Body of pancreas (tissue), 4 donors: ENCODE results near the gene ROBO1. TPM values are rescaled to one million over a fixed set of nuclear protein-coding genes. Genes with fewer than 3 reads are reported as not detected.

Source experiments
- ATAC-seq: fragments of 150-250 bp; one replicate; pipeline ENCODE4 v1.9.1; 2016
- DNase-seq, 4 donors: peaks; one replicate each; pipeline ENCODE4 v3.0.0-alpha.2; 2019
- H3K27ac ChIP-seq, 4 donors: fragments of 200-600 bp; sonication (generic); 1 replicate in 3 of 4; 2 replicates in 1 of 4; pipeline versions ENCODE4 v1.5.1 to v1.6.1; 2016 to 2019; ENCODE audit warnings: mild to moderate bottlenecking in 1 of 4, mixed read lengths in 1 of 4, moderate library complexity in 1 of 4
- H3K27me3 ChIP-seq, 2 donors: fragments of 200-600 bp; sonication (generic); one replicate each; pipeline ENCODE4 v1.6.0; 2016; ENCODE audit warnings: mild to moderate bottlenecking in 1 of 2
- H3K36me3 ChIP-seq, 2 donors: fragments of 200-600 bp; sonication (generic); replicated peaks in 1 of 2; 2 replicates each; pipeline ENCODE4 v1.5.1; 2016; ENCODE audit warnings: low read depth in 2 of 2; ENCODE audit not compliant: insufficient read depth in 1 of 2
- H3K4me1 ChIP-seq: fragments of 200-600 bp; sonication (generic); one replicate; pipeline ENCODE4 v1.6.0; 2016
- H3K4me3 ChIP-seq, 2 donors: fragments of 200-600 bp; sonication (generic); 1 replicate in 1 of 2; 2 replicates in 1 of 2; pipeline ENCODE4 v1.5.1; 2016 to 2019
- H3K9me3 ChIP-seq, 3 donors: fragments of 200-600 bp; sonication (generic); 1 replicate in 2 of 3; 2 replicates in 1 of 3; pipeline ENCODE4 v1.5.1; 2016
- CTCF ChIP-seq, 7 experiments: fragments of 450-650 bp in 4 of 7; fragments of 200-600 bp in 3 of 7; sonication (generic) in 3 of 7; IDR thresholded peaks; one replicate each; pipeline ENCODE4 v1.5.1; 2016 to 2019; ENCODE audit warnings: antibody characterized with exemption in 7 of 7
- POLR2A ChIP-seq, 3 donors: fragments of 450-650 bp; IDR thresholded peaks; one replicate each; pipeline ENCODE4 v1.6.1; 2016; ENCODE audit warnings: antibody characterized with exemption in 3 of 3, mild to moderate bottlenecking in 2 of 3
- WGBS, 2 donors: methylation state at CpG; one replicate each; pipeline ENCODE4 v1.1.5; 2017; 5-methylcytosine and 5-hydroxymethylcytosine counted together
- intact Hi-C: fragments of 100-400 bp; cut with DNase I; formaldehyde crosslinking; loops from one replicate; pipeline ENCODE4 v1.15.1; 2023
- total RNA-seq, 2 donors: library from RNA; depleted of rRNA; stranded (reverse); fragments of >200 nt; gene quantifications; one replicate each; pipeline ENCODE4 v1.1.0, GENCODE V29; 2016

Gene ROBO1
- total RNA-seq, 2 donors from 2014 or later: 3.9 to 9.9 TPM

GRCh38 chr3:79211586-79212359, 556.0 kb downstream of the ROBO1 start:
- 59% methylated on average over 12 of the region's 12 CpGs for WGBS, 2 donors
- Histone ChIP-seq H3K9me3 (no peaks in the 10 kb centered on the region), H3K27ac (no peak overlapping the region), H3K36me3 (no peaks in the 10 kb centered on the region), H3K4me3 (no peak overlapping the region), H3K27me3 (no peaks in the 10 kb centered on the region), H3K4me1 (no peaks in the 10 kb centered on the region)
- DNase-seq: no peak
- TF ChIP-seq CTCF (IDR thresholded peaks at IDR 0.05) (no peak), POLR2A (IDR thresholded peaks at IDR 0.05) (no peak)
- intact Hi-C loops: no loop called here
- no peak for ATAC-seq

GRCh38 chr3:79204351-79204750, 563.4 kb downstream of the ROBO1 start:
- WGBS, 2 donors: 73 to 79% methylated on average over 3 of the region's 3 CpGs
- no peak overlapping the region for H3K4me3 ChIP-seq
- ATAC-seq: no peak
- DNase-seq: no peak
- H3K9me3 ChIP-seq: no peaks in the 10 kb centered on the region
- no peaks in the 10 kb centered on the region for H3K36me3 ChIP-seq
- intact Hi-C loops: no loop called here
- H3K27ac ChIP-seq: no peak overlapping the region
- TF ChIP-seq CTCF (IDR thresholded peaks at IDR 0.05) (no peak), POLR2A (IDR thresholded peaks at IDR 0.05) (no peak)
- H3K27me3 ChIP-seq: no peaks in the 10 kb centered on the region
- no peaks in the 10 kb centered on the region for H3K4me1 ChIP-seq

GRCh38 chr3:79203144-79203519, 564.7 kb downstream of the ROBO1 start:
- Histone ChIP-seq H3K27me3 (no peaks in the 10 kb centered on the region), H3K4me3 (no peak overlapping the region), H3K27ac (no peak overlapping the region), H3K4me1 (no peaks in the 10 kb centered on the region), H3K36me3 (no peaks in the 10 kb centered on the region), H3K9me3 (no peaks in the 10 kb centered on the region)
- DNase-seq (no peak), ATAC-seq (no peak)
- 27% methylated on average over 3 of the region's 3 CpGs for WGBS, 2 donors
- intact Hi-C loops: no loop called here
- TF ChIP-seq POLR2A (IDR thresholded peaks at IDR 0.05): no peak
- TF ChIP-seq CTCF (IDR thresholded peaks at IDR 0.05): no peak

- H3K27ac ChIP-seq: no peak overlapping the region
- WGBS, 2 donors: 47 to 56% methylated on average over 5 of the region's 5 CpGs
- no peak for ATAC-seq
- H3K27me3 ChIP-seq: no peaks in the 10 kb centered on the region
- TF ChIP-seq POLR2A (IDR thresholded peaks at IDR 0.05) (no peak), CTCF (IDR thresholded peaks at IDR 0.05) (no peak)
- intact Hi-C loops: no loop called here
- no peaks in the 10 kb centered on the region for H3K4me1 ChIP-seq
- no peak overlapping the region for H3K4me3 ChIP-seq
- no peak for DNase-seq
- H3K36me3 ChIP-seq: no peaks in the 10 kb centered on the region
- no peaks in the 10 kb centered on the region for H3K9me3 ChIP-seq
Observed at GRCh38 chr3:79202471-79203143, 565.2 kb downstream of the ROBO1 start.
